OCI-LY1 (cell line): ENCODE results near the gene ZNF710.

Source experiments
- H2AFZ ChIP-seq: fragments of 200-600 bp; sonication (generic), shearing (Covaris generic); 2 replicates; pipeline ENCODE4 v1.6.0; 2014; ENCODE audit warnings: antibody characterized with exemption, mild to moderate bottlenecking, low read length
- H3F3A ChIP-seq: fragments of 200-600 bp; sonication (generic), shearing (Covaris generic); 2 replicates; pipeline ENCODE4 v1.6.0; 2014; ENCODE audit warnings: mild to moderate bottlenecking, antibody characterized with exemption, low read length, moderate library complexity; ENCODE audit not compliant: insufficient read depth
- H3K27ac ChIP-seq: fragments of 200-600 bp; sonication (generic); 2 replicates; pipeline ENCODE4 v1.5.1; 2014; ENCODE audit warnings: low read length, mixed run types, mild to moderate bottlenecking, low read depth; ENCODE audit not compliant: poor library complexity, severe bottlenecking
- H3K27me3 ChIP-seq: fragments of 200-600 bp; sonication (generic); 2 replicates; pipeline ENCODE4 v1.6.0; 2014; ENCODE audit warnings: antibody characterized with exemption, mild to moderate bottlenecking, low read length, moderate library complexity; ENCODE audit not compliant: insufficient read depth
- H3K36me3 ChIP-seq: fragments of 200-600 bp; sonication (generic); 2 replicates; pipeline ENCODE4 v1.6.1; 2014; ENCODE audit warnings: mild to moderate bottlenecking, antibody characterized with exemption, low read length, moderate library complexity, mixed read lengths; ENCODE audit not compliant: insufficient read depth
- H3K4me1 ChIP-seq: fragments of 200-600 bp; sonication (generic); 2 replicates; pipeline ENCODE4 v1.5.1; 2014; ENCODE audit warnings: mild to moderate bottlenecking, low read length, moderate library complexity; ENCODE audit not compliant: insufficient read depth, severe bottlenecking
- H3K4me2 ChIP-seq: fragments of 200-600 bp; sonication (generic), shearing (Covaris generic); 2 replicates; pipeline ENCODE4 v1.6.1; 2014; ENCODE audit warnings: low read length
- H3K4me3 ChIP-seq: fragments of 200-600 bp; sonication (generic); 2 replicates; pipeline ENCODE4 v1.5.1; 2014; ENCODE audit warnings: low read length, low read depth, mild to moderate bottlenecking, mixed read lengths; ENCODE audit not compliant: poor library complexity, severe bottlenecking
- H3K79me2 ChIP-seq: fragments of 200-600 bp; shearing (Covaris generic); 2 replicates; pipeline ENCODE4 v1.6.1; 2016; ENCODE audit warnings: mixed run types, low read length, mixed read lengths; ENCODE audit not compliant: insufficient read depth
- H3K9ac ChIP-seq: fragments of 200-600 bp; sonication (generic), shearing (Covaris generic); 2 replicates; pipeline ENCODE4 v1.6.1; 2014; ENCODE audit warnings: mild to moderate bottlenecking, low read length, mixed read lengths
- H3K9me2 ChIP-seq: fragments of 200-600 bp; sonication (generic), shearing (Covaris generic); 2 replicates; pipeline ENCODE4 v1.6.1; 2014; ENCODE audit warnings: low read depth, mild to moderate bottlenecking, low read length, mixed read lengths
- H3K9me3 ChIP-seq: fragments of 200-600 bp; shearing (Covaris generic); 2 replicates; pipeline ENCODE4 v1.6.1; 2014; ENCODE audit warnings: low read length, mixed read lengths
- H4K20me1 ChIP-seq: fragments of 200-600 bp; sonication (generic), shearing (Covaris generic); 2 replicates; pipeline ENCODE4 v1.6.0; 2016; ENCODE audit warnings: mild to moderate bottlenecking, low read length; ENCODE audit not compliant: insufficient read depth
- CTCF ChIP-seq: fragments of 200-600 bp; sonication (generic), shearing (Covaris generic); IDR thresholded peaks from 2 replicates; pipeline ENCODE4 v1.5.1; 2017; ENCODE audit warnings: mild to moderate bottlenecking, antibody characterized with exemption, low read length, moderate library complexity, mixed read lengths
- EZH2 ChIP-seq: fragments of 200-600 bp; sonication (generic), shearing (Covaris generic); IDR thresholded peaks from 2 replicates; pipeline ENCODE4 v1.8.0; 2017; ENCODE audit warnings: borderline replicate concordance, mixed run types, mild to moderate bottlenecking, antibody characterized with exemption, low read length, moderate library complexity, mixed read lengths

The ZNF710 gene

GRCh38 chr15:90078965-90079364, 77.8 kb downstream of the ZNF710 start:
- no peaks in the 10 kb centered on the region for H3K9me2 ChIP-seq
- H3F3A ChIP-seq = no peaks in the 10 kb centered on the region
- H3K9ac ChIP-seq = no peak overlapping the region
- H3K4me2 ChIP-seq = no peak overlapping the region
- no peak for TF ChIP-seq CTCF
- no peak for TF ChIP-seq EZH2
- no peaks in the 10 kb centered on the region for H3K27me3 ChIP-seq
- peaks cover 47% of the 10 kb centered on the region for H3K36me3 ChIP-seq
- H3K4me3 ChIP-seq = no peak overlapping the region
- no peak overlapping the region for H3K27ac ChIP-seq
- H3K9me3 ChIP-seq = no peaks in the 10 kb centered on the region
- no peaks in the 10 kb centered on the region for H3K79me2 ChIP-seq
- H2AFZ ChIP-seq = no peak overlapping the region
- H4K20me1 ChIP-seq = no peaks in the 10 kb centered on the region
- peaks cover 8% of the 10 kb centered on the region for H3K4me1 ChIP-seq

- Histone ChIP-seq H4K20me1 (no peaks in the 10 kb centered on the region), H3K79me2 (no peaks in the 10 kb centered on the region), H3K9ac (no peak overlapping the region), H3K4me2 (no peak overlapping the region), H3K9me2 (no peaks in the 10 kb centered on the region), H3K9me3 (no peaks in the 10 kb centered on the region), H3K27me3 (no peaks in the 10 kb centered on the region), H3K27ac (no peak overlapping the region), H3K4me1 (peaks cover 17% of the 10 kb centered on the region), H2AFZ (no peak overlapping the region), H3F3A (no peaks in the 10 kb centered on the region), H3K36me3 (peaks cover 43% of the 10 kb centered on the region), H3K4me3 (no peak overlapping the region)
- TF ChIP-seq CTCF = no peak
- no peak for TF ChIP-seq EZH2
Measured at GRCh38 chr15:90079619-90080457, 78.7 kb downstream of the ZNF710 start.

GRCh38 chr15:90080458-90080755, 79.3 kb downstream of the ZNF710 start:
- Histone ChIP-seq H3K9ac (no peak overlapping the region), H3K4me3 (no peak overlapping the region), H3K27ac (no peak overlapping the region), H3F3A (no peaks in the 10 kb centered on the region), H3K36me3 (peaks cover 41% of the 10 kb centered on the region), H2AFZ (no peak overlapping the region), H4K20me1 (no peaks in the 10 kb centered on the region), H3K9me3 (no peaks in the 10 kb centered on the region), H3K79me2 (no peaks in the 10 kb centered on the region), H3K4me1 (peaks cover 17% of the 10 kb centered on the region), H3K9me2 (no peaks in the 10 kb centered on the region), H3K4me2 (no peak overlapping the region), H3K27me3 (no peaks in the 10 kb centered on the region)
- no peak for TF ChIP-seq CTCF
- TF ChIP-seq EZH2 = no peak
